Measurements from ENCODE around the gene TBX4.

The TBX4 gene

DNA sequence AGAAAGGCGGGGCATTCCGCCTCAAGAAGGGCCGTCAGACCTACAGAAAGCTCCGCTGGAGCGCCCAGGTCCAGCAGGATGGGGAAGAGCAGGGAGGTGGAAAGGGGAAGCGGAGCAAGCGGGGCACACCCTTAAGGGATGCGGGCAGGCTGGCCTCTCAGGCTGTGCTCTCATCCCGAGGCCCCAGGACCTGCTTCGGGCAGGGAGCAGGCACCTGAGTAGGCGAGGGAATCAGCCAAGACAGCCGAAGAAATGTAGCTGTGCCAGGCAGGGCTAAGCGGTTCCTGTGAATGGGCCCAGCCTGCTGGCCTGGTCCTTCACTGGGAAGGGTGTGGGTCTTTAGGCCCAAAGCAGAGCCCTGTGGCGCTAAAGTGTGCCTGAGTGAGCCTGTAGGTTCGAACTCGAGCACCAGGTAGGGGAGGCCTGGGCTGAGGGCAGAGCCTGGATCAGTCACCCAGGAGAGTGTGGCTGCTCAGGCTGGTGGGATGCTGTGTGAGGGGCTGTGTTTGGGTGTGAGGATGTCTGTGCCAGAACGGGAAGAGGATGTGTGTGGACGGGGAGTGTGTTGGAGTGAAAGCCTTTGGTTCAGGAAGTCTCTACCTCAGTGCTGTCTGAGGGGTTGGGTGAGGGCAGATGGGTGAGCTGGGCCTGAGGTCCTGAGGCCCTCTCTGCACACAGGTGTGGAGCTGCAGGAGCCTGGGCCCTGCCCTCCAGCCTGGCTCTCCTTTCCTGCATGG, 3.3 kb downstream of the TBX4 start:
- no peak for DNase-seq

DNA sequence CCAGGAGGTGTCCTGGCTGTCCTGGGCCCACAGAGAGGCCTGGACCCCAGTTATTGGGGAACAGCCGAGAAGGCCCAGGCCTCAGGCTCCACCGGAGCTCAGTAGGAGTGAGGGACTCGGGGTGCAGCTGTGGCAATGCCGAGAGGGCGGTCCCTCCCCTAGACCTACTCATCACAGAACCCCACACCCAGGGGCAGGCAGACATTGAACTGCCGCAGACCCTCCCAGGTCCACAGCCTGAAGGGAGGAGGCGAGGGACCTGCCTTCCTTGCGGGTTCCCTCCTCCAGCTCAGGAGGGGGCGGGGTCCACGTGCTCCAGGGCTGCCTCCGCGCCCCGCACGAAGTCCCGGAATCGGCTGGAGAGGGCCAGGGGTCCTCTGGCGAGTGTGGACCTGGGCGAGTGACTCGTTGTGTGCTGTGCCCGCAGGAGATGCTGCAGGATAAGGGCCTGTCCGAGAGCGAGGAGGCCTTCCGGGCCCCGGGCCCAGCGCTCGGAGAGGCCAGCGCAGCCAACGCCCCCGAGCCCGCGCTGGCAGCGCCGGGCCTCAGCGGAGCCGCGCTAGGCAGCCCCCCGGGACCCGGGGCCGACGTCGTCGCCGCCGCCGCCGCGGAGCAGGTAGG, 3.9 kb downstream of the TBX4 start:
- DNase-seq = no peak

DNA sequence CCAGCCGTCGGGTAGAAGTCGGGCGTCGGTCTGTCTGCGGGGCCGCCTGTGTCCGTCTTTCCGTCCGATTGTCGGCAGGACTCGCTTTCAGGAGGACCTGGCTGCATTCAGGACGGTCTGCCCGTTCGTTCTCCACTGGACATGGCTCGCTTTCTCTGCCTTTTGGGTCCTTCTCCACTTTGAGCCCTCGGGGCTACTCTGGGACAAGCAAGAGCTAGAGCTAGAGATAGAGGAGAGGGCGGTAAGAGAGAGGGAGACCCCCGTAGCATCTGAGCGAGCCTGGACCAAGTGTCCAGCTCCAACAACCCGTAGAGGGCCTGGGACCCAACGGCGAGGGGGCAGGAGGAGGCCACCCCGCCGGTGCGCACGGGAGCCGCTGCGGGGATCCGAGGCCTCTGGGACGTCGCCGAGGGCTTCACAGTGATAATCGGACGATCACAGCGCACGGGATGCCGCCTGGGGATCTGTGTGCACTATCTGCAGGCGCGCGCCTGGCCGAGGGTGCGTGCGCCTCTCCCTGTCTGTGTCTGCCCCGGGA, 4.5 kb downstream of the TBX4 start:
- no peak for DNase-seq

DNA sequence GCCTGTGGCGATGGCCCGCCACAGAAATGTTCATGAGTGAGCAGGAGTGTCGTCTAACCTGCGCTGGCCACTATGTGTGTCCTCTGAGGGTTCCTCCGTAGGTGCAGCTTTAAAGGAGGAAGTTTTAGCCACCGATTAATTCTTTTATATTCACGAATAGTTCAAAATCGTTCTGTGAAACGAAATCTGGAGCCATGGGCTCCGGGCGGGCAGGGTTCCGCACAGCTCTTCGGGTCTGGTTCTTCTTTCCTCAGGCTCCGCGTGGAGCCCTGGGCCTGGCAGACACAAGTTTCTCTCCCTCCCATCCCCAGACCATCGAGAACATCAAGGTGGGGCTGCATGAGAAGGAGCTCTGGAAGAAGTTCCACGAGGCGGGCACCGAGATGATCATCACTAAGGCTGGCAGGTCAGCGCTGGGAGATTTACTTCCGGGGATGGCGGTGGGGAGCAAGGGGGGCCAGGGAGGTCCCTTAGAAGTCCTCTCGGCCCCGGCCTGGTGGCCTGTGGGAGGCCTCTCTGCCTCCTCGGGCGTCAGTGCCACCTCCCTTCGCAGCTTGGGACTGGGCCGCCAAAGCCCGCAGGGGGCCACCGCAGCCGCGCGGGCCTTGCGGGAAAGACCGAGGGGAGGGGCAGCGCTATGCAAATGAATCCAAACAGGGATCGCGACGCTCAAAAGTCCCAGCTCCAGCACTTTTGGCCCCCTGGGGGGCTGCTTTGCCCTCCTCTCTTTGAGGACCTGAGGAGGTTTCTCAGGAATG, 5.2 kb downstream of the TBX4 start:
- no peak for DNase-seq

DNA sequence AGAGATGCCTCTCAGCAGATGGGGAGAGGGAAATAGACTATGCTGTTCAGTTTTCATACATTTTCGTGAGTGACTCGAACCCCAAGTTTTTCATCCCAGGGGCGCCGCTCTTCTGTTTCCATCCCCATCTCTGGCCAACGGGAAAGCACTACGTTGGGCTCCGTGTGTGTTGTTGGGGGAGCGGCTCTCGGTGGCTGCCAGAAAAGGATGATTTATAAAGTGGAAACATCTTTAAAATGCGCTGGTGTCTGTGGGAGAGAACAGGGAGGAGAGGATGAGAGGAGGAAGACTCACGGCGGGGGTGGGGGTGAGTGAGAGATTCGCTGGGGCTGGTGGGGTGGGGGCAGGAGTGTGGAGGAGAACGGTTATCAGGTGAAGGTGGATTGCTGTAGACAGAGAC, 5.8 kb downstream of the TBX4 start:
- no peak for DNase-seq

DNA sequence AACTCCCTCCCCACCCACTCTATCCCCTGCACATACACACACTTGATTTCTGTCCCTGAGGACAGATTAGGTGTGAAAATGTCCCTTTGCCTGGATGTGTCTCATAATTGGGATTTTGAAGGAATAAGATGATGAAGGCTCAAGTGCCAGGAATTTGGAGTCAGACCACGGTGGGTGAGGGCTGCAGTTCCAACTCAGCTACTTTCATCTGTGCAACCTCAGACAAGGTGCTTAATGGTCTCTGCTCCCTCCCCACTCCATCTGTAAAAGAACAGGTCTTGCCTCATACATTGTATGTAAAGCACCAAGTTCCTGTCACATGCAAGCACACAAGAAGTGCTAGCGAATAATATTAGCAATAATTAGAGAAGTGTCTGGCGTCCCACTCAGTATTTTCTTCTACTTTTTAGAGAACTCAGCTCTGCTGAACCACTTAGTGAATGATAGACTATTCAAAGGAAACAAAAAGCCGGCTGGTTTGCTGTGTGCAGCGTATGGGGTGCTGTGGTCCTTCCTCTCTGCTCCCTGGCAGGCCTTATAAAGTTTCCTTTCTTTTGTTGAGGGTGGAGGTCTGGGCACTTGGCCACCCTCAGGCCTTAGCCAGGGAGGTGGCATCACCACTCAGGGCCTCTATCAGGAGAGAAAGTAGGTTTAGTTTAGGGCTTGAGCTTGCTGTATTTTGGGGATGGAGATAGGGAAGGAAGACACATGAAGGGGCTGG, 6.4 kb downstream of the TBX4 start:
- no peak for DNase-seq

DNA sequence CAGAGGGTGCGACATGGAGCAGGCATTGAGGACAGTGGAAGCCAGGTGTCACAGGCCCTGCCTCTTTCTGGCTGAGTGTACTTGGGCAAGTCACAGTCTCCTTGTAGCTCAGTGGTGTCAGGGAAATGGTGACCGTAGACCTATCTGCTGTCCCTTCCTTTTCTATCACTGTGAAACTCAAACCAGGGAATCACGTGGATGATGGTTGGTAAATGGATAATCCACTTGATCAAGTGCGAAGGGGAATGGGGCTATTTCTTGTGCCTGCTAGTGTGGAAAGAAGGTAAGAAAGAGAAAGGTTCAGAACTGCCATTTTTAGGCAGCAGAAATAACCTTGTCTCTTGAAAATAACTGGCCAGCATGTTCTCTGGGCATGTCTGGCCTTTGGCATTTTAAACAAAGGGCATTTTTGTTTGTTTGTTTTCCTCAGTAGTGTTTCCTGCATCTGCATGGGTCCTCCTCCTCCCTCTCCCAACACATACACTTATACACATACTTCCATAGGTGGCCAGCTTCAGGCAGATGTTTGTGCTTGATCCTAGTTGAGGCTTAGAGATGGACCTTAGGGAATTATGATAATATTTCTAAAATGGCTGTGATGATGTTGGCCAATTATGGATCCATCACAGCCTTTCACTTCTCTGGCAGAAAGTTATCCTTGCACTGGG, 7.1 kb downstream of the TBX4 start:
- DNase-seq = no peak

DNA sequence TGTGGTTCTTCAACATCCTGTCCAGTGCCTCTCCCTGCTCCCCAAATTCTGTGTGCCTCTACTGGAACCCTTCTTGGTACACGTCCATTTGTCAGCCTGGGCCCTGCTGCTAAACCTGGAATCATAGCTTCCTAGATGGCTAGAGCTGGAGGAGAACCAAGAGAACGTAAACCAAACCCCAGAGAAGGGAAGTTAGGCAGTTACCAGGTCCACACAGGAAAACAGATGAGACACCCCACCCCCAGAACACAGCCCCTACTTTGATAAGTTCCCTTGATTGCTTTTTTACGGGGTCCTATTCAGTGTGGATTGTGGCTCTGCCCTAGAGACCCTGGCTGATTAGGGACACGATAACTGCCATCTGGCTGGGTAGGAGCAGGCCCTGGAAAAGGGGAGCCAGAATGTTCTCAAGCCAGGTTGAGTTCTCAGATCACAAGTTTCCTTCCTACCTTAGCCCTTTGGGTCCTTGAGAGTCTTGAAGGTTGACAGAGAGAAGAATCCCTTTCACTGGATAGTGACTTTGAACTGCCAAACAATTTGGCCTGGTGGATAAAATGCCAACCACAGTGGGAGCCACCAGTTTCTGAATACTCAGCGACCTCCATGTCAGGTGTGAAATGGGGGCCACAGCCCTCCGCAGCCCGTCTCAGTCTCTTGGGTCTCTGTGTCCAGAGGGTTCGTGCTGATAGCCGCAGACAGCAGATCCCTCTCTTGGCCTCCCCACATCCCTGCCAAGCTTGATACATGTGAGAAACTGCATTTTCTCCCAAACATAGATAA, 7.9 kb downstream of the TBX4 start:
- no peak for DNase-seq

DNA sequence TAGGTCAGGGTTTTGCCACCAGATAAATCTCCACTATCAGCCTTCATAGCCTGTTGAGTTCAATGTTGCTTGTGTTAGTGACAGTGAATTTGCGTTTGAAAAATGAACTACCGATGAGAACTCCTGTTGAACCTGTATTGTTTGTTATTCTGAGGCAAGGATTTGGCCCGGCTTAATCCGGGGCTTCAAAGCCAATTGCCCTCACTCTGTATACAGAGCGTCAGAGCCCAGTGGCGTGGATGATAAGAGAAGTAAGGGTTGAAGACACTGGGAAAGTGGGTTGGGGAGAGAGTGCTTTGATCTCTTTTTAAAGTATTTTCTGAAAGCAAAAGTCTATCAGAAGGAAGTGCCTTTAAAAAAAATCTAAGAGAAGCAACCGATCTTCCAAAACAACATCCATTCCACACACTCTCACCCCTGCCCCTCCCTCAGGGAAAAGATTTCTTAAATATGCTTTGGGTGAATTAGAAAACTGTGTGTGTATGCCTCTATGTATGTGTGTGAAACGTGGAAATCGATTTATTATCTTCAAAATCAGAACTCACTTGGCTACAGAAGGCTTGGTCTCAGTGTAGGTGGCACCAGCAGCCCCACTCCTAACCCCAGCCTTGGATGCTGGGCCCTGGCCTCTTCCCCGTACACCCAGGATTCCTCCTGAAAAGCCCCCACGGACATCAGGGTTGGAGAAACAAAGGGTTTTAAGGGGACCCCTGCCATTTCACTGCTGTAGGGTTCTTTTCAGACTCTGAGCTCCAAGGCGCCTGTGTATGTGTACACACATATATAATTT, 8.8 kb downstream of the TBX4 start:
- DNase-seq = no peak

DNA sequence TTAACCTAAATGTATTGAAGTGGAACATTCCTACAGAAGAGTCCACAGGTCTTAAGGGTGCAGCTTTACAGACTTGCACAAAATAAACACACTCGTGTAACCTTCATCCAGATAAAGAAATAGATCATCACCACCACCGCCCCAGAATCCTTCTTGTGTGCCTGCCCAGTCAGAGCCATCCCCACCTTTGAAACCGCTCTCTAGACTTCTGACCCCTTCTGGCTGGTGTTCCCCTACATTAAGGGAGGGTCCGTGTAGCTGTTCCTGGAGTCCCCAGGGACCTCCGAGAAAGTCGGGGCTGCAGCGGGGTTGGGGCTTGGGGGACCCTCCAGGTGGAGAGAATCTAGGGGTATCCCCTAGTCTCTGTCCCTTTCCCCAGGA, 9.4 kb downstream of the TBX4 start:
- DNase-seq = no peak

DNA sequence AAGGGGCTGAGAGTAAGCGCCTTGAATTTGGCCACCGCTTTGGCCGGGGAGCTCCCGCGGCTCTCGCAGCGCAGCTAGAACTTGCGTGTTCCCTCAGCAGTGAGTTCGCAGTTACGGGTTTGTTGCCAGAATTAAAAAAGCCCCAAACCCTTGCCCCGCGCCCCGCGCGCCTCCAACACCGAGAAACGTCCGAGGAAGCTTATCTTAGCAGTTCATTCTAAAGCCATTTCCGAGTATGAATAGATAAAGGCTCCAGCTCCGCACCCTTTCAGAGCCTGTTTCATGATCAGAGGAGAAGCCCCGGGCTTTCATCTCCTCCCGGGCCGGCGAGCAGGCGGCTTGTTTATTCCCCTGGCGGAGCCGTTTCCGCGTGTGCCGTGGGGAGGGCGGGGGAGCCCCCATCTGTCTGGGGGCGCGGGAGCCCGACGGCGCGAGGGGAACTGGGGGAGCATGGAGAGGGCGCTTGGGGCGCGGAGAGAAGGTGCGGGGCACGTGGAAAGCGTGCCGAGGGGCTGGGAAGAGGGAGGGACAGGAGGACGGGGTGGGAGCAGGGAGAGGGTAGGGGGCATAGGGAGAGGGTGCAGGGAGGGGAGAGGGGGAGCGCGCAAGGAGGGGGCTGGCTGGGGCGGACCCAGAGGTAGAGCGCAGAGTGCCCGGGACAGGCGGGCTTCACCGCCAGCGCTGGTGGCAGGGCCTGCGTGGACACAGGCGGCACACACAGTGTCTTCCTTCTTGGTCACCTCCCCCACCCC, 9.9 kb downstream of the TBX4 start:
- no peak for DNase-seq

DNA sequence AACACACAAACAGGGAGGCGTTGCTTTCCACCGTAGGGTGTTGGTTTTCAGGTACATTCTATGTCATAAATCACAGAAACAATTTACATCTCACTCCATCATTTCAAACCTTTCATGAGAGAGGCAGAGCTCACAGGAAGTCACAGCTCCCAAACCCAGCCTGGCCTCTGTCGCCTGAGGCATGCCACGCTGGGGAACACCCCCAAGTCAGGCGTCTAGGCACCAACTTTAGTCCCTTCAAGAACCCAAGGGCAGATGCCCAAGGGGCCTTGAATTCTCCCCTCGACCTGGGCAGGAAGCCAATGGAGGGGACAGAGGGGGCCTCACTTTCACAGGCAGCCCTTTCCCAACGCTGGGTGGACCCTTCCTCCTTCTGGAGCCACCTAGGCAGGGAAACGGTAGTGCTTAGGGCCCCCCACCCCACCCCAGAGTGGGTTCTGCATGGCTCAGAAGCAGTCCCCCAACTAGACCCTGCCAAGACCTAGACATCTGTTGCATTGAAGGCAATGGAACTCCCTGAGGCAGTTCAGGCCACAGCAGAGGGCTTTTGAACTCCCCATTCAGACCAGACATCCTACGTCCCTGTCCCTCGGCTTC, 10.6 kb downstream of the TBX4 start:
- no peak for DNase-seq

DNA sequence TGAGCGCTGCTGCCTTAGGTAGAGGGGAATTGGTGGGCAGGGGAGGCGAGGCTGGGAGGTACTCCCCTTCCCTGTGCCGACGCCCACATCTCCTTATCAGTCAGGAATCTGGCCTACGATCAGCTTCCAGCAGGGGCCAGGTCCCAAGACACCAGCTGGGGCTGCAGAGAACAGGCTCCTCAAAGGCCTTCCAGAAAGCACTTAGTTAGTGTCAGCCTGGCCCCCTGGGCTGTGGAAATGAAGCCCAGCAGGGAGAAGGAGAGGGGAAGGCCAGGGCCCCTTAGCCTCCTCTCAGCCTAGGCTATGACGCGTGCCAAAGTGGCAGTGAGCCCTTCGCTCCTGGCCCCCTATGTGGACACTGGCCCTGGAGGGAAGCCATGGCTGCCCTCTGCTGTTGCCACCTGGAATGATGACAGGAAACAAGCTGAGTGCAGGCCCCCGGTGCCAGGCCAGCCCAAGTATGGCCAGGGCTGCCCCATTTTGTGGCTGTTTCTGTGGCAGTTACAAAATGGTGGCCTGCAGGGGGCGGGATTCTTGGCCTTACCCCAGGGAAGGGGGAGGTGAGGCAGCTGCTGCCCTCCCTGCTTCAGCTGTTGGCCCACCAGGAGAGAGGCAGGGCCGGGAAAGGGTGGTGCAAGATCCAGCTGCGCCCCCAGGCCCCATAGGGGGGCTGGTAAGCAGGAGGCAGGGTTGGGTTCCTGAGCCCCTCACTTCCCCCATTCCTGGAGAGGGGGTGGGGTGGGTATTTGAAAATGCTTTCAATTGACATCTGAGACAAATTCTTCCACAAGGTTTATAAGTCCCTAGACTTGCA, 11.3 kb downstream of the TBX4 start:
- no peak for DNase-seq

DNA sequence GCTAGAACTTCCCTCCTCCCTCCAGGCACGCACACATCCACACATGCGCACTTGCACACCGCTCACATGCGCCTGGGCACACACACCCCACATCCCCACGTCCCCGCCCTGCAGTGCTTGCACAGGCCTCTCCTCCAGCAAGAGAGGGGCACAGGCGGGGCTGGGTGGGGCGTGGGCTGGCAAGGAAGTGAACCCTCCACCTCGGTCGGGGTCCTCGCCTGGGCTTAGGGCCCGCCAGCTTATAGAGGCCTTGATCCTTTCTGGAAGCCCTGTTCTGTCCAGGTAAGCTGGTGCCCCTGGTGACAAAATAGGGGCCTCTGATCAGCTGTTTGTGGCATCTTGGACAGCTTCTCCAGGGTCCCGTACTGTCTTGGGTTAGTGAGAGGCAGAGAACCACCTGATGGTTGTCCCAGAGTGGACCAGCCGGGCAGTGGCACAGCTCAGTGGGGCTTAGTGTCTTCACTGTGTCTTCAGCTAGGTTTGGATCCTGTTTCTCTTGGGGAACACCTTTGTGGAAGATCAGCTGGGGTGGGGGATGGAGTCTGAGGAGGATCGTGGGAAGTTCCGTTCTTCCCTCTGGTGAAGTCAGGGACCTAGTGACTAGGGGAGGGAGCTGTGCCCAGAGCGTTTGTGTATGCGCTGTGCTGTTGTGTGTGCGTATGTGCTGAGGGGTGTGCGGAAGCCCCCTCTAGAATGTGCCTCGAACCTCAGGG, 12.1 kb downstream of the TBX4 start:
- DNase-seq = no peak

DNA sequence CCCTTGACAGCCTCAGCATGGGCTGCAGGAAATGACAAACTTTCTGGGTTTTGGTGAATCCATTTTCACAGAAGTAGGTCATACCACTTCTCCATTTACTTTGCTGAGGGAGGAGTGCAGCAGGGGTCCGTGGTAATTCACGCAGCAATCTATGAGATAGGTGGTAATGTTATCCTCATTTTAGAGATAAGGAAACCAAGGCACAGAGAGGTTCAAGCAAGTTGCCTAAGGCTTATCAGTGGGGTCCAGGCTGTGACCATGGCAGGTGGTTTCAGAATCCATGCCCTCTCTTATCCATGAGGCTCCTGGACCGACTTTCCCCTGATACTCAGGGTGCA, 12.6 kb downstream of the TBX4 start:
- DNase-seq = no peak

DNA sequence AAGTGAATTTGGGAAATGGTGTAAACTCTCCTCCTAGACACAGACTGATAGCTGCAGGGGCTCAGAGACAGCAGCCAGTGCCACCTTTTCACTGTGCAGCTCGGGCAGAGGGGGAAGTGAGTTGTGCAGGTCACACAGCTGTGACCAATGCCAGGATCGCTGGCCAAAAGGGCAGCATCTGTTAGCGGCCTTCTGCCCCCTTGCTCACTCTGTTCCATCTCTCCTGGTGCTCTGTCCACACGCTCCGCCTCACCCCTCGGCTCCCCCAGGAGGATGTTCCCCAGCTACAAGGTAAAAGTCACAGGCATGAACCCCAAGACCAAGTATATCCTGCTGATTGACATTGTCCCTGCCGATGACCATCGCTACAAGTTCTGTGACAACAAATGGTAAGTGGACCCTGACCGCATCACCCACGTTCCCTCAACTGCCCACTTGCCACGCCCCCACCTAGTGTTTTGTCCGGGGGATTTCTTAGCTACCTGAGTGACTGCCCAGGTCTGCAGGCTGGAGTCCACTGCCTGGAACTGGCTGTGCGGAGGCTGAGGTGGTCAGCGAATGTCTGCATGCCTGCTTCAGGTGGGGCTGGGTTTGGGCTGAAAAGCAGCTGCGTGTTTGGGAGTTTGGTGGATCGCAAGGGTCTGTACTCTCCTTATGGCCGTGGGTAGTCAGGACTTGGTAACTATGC, 13.5 kb downstream of the TBX4 start:
- DNase-seq = no peak

DNA sequence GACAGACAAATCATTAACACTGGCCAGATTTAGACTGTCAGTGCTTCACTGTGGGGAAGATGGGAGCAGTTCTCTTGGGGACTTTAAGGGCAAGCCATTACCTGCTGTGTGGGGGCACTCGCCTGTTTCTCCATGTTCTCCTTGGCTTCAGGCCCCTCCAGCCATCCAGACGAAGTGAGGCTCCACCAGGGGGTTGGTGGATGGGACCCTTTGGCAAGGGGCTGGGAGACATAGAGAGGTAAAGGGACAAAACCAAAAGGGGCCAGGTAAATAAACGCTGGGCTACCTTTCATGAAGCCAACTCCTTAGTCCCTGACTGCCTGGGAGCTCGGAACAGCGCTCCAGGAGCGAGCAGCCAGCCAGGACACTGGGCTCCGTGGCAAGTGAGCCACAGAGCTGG, 14.0 kb downstream of the TBX4 start:
- no peak for DNase-seq
